Measurements from ENCODE around the gene KLHL6. TPM values are rescaled to one million over a fixed set of nuclear protein-coding genes. Genes with fewer than 3 reads are reported as not detected.

The KLHL6 gene
- total and polyA plus RNA-seq, 4 donors, result 0.42 to 3.8 (median 1.0) TPM

GRCh38 chr3:183548262-183548769 is 7.2 kb downstream of the KLHL6 start:
- H3K4me1 ChIP-seq (ENCODE audit: control insufficient read depth in 4 of 4, insufficient read depth in 4 of 4, low read length in 3 of 4), result peaks cover 2 to 31% (median 16%) of the 10 kb centered on the region in 4 donors
- 32% methylated on average over 2 of the region's 2 CpGs for WGBS
- no peak overlapping the region for H3K9ac ChIP-seq (ENCODE audit: low read depth in 1 of 2, low read length in 2 of 2)
- peak overlapping the region in 1 of 3 donors; percentile 6 for H3K4me3 ChIP-seq (ENCODE audit: low read depth in 1 of 3, low read length in 3 of 3)
- H3K36me3 ChIP-seq (ENCODE audit: control insufficient read depth in 4 of 4, insufficient read depth in 3 of 4, low read depth in 1 of 4, low read length in 3 of 4), result no peaks in the 10 kb centered on the region
- no peaks in the 10 kb centered on the region for H3K9me3 ChIP-seq (ENCODE audit: control insufficient read depth in 4 of 4, low read length in 3 of 4)
- peak overlapping the region; percentile 8 to 54 for H3K27ac ChIP-seq (ENCODE audit: low read depth in 1 of 2, low read length in 2 of 2)
- DNase-seq (ENCODE audit: low spot score), result no peak
- no peaks in the 10 kb centered on the region for H3K27me3 ChIP-seq (ENCODE audit: control insufficient read depth in 4 of 4, insufficient read depth in 4 of 4, low read length in 3 of 4)
- peak; percentile 71 for TF ChIP-seq MAX (IDR thresholded peaks at IDR 0.05)
- TF ChIP-seq YY1 (IDR thresholded peaks at IDR 0.05), result peak; percentile 52
- peak; percentile 83 to 93 for TF ChIP-seq HNF4A (conservative IDR thresholded peaks at IDR 0.05)
- TF ChIP-seq FOXA1 (IDR thresholded peaks at IDR 0.05), result no peak
- TF ChIP-seq FOXA2 (IDR thresholded peaks at IDR 0.05), result peak; percentile 29
- peak; percentile 79 for TF ChIP-seq HNF4G (IDR thresholded peaks at IDR 0.05)
- TF ChIP-seq SP1 (IDR thresholded peaks at IDR 0.05), result peak; percentile 93
- peak; percentile 80 to 84 for TF ChIP-seq RXRA (IDR thresholded peaks at IDR 0.05)
- TF ChIP-seq RAD21 (IDR thresholded peaks at IDR 0.05), result no peak
- TF ChIP-seq CTCF (IDR thresholded peaks at IDR 0.05; ENCODE audit: low read depth, low read length, missing input control), result no peak
- TF ChIP-seq EGR1 (IDR thresholded peaks at IDR 0.05; ENCODE audit: low read depth in 2 of 2), result no peak
- peak; percentile 9 for TF ChIP-seq ATF3 (IDR thresholded peaks at IDR 0.05)
- peak; percentile 31 for TF ChIP-seq ZBTB33 (IDR thresholded peaks at IDR 0.05)
- no peak for TF ChIP-seq GABPA (IDR thresholded peaks at IDR 0.05 in 1 of 2, conservative IDR thresholded peaks at IDR 0.05 in 1 of 2)
- no peak for TF ChIP-seq TAF1 (conservative IDR thresholded peaks at IDR 0.05)
- TF ChIP-seq, protein P1, sequence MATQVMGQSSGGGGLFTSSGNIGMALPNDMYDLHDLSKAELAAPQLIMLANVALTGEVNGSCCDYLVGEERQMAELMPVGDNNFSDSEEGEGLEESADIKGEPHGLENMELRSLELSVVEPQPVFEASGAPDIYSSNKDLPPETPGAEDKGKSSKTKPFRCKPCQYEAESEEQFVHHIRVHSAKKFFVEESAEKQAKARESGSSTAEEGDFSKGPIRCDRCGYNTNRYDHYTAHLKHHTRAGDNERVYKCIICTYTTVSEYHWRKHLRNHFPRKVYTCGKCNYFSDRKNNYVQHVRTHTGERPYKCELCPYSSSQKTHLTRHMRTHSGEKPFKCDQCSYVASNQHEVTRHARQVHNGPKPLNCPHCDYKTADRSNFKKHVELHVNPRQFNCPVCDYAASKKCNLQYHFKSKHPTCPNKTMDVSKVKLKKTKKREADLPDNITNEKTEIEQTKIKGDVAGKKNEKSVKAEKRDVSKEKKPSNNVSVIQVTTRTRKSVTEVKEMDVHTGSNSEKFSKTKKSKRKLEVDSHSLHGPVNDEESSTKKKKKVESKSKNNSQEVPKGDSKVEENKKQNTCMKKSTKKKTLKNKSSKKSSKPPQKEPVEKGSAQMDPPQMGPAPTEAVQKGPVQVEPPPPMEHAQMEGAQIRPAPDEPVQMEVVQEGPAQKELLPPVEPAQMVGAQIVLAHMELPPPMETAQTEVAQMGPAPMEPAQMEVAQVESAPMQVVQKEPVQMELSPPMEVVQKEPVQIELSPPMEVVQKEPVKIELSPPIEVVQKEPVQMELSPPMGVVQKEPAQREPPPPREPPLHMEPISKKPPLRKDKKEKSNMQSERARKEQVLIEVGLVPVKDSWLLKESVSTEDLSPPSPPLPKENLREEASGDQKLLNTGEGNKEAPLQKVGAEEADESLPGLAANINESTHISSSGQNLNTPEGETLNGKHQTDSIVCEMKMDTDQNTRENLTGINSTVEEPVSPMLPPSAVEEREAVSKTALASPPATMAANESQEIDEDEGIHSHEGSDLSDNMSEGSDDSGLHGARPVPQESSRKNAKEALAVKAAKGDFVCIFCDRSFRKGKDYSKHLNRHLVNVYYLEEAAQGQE (IDR thresholded peaks at IDR 0.05), result peak; percentile 54
- peak in 1 of 2 donors; percentile 63 for TF ChIP-seq JUND (IDR thresholded peaks at IDR 0.05)
- TF ChIP-seq NR2F2 (IDR thresholded peaks at IDR 0.05), result no peak

Data from liver (tissue), 9 donors.